ENCODE measurements around the gene EML6.

EML6 gene

DNA sequence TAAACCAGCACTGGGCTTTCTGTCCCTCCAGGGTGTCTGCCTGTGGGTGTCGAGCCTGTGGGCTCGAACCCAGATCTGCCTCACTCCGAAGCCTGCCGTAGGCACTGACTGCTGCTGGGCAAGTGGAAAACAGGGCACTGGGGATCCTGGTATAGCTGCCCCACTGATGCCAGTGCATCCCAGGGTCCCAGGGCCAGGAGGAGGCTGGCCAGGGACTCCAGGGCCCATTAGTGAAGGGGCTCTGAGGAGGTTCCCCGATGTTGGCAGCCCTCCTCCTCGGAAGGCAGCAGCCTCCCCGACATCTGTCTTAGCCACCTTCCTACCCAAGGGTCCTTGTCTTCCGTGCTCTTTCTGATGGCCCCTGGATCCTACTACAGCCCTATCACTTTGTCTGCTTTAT, 230.7 kb downstream of the EML6 start:
- no peak overlapping the region for H3K4me3 ChIP-seq (ENCODE audit: low read length)
- TF ChIP-seq ZNF274 (IDR thresholded peaks at IDR 0.05; ENCODE audit: low read depth, low read length): no peak

DNA sequence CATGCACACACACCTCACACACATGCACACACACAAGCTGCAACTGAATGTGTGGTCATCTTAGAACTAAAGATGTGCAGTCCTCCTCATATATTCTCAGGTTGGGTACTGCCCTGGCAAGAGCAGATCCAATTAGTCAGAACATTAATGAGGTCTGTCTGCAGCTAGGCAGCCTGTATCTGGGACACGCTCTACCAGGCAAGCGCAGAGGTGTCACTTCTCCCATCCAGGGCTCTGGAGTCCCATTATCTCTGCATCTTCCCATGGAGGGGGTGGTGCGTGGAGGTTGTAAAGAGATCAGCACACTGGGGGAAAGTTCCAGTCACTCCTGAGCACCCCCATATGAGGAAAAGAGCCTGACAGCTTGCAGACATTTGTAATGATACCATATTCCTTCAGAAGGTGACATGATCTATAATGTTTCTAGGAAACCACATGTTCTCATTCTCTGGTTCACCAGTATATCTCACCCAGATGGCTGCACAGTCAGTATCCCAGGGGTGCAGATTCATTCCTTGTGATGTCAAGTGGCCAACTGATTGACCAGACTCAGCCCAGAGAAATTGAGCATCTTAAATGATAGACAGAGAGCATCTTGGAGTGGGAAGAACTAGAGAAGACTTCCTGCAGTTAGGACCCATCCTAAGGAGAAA, 231.4 kb downstream of the EML6 start:
- H3K4me3 ChIP-seq (ENCODE audit: low read length): no peak overlapping the region
- TF ChIP-seq ZNF274 (IDR thresholded peaks at IDR 0.05; ENCODE audit: low read depth, low read length): no peak

- no peak overlapping the region for H3K4me3 ChIP-seq (ENCODE audit: low read length)
- TF ChIP-seq ZNF274 (IDR thresholded peaks at IDR 0.05; ENCODE audit: low read depth, low read length): no peak
Observed at GRCh38 chr2:54955358-54956110, 232.1 kb downstream of the EML6 start.

- H3K4me3 ChIP-seq (ENCODE audit: low read length): no peak overlapping the region
- no peak for TF ChIP-seq ZNF274 (IDR thresholded peaks at IDR 0.05; ENCODE audit: low read depth, low read length)
Observed at GRCh38 chr2:54956111-54956627, 232.7 kb downstream of the EML6 start.

GRCh38 chr2:54957321-54957999, 234.0 kb downstream of the EML6 start:
- TF ChIP-seq ZNF274 (IDR thresholded peaks at IDR 0.05; ENCODE audit: low read depth, low read length): no peak
- no peak overlapping the region for H3K4me3 ChIP-seq (ENCODE audit: low read length)

DNA sequence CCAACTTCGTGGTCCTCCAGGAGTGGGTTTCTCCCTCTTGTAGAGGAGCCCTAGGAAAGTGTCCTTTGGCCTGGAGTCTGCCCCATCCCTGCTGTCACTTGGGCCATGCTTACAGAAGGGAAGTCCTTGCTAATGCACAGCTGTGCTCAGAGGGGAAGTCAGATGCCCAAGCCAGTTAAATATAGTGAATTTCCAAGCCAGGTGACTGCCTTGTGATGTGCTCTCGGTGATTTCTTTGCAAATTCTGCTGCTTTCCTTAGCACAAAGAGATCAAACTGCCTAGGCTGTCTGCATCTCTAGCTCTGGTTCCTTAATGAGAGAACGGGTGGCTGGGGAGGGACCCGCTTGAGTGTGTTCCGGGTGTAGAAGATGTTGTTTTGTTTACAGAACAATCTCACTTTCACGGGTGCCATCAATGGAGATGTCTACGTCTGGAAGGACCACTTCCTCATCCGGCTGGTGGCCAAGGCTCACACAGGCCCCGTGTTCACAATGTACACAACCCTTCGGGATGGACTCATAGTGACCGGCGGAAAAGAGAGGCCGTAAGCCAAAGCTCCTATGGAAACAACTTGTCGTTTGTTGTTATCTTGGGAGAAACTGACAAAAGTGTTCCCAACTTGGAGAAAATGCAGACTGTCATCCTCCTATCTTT, 235.4 kb downstream of the EML6 start:
- no peak for TF ChIP-seq ZNF274 (IDR thresholded peaks at IDR 0.05; ENCODE audit: low read depth, low read length)
- no peak overlapping the region for H3K4me3 ChIP-seq (ENCODE audit: low read length)

- TF ChIP-seq ZNF274 (IDR thresholded peaks at IDR 0.05; ENCODE audit: low read depth, low read length): no peak
- H3K4me3 ChIP-seq (ENCODE audit: low read length): no peak overlapping the region
Observed at GRCh38 chr2:54960164-54960563, 236.7 kb downstream of the EML6 start.

- TF ChIP-seq ZNF274 (IDR thresholded peaks at IDR 0.05; ENCODE audit: low read depth, low read length): no peak
- H3K4me3 ChIP-seq (ENCODE audit: low read length): no peak overlapping the region
Observed at GRCh38 chr2:54962511-54962910, 239.0 kb downstream of the EML6 start.

- no peak for TF ChIP-seq ZNF274 (IDR thresholded peaks at IDR 0.05; ENCODE audit: low read depth, low read length)
- H3K4me3 ChIP-seq (ENCODE audit: low read length): no peak overlapping the region
Observed at GRCh38 chr2:54962935-54963440, 239.5 kb downstream of the EML6 start.

- TF ChIP-seq ZNF274 (IDR thresholded peaks at IDR 0.05; ENCODE audit: low read depth, low read length): no peak
- H3K4me3 ChIP-seq (ENCODE audit: low read length): no peak overlapping the region
Observed at GRCh38 chr2:54963476-54963875, 240.0 kb downstream of the EML6 start.

GRCh38 chr2:54964271-54964670, 240.8 kb downstream of the EML6 start:
- H3K4me3 ChIP-seq (ENCODE audit: low read length): no peak overlapping the region
- TF ChIP-seq ZNF274 (IDR thresholded peaks at IDR 0.05; ENCODE audit: low read depth, low read length): no peak

- no peak for TF ChIP-seq ZNF274 (IDR thresholded peaks at IDR 0.05; ENCODE audit: low read depth, low read length)
- no peak overlapping the region for H3K4me3 ChIP-seq (ENCODE audit: low read length)
Observed at GRCh38 chr2:54964816-54965215, 241.4 kb downstream of the EML6 start.

GRCh38 chr2:54965425-54965824, 242.0 kb downstream of the EML6 start:
- H3K4me3 ChIP-seq (ENCODE audit: low read length): no peak overlapping the region
- no peak for TF ChIP-seq ZNF274 (IDR thresholded peaks at IDR 0.05; ENCODE audit: low read depth, low read length)
